HG03520 (cell line): ENCODE measurements around the gene SLC39A8.
"Not testable (repeated sequence)": the region's sequence is repeated elsewhere in the genome, so short reads cannot be mapped to it uniquely, and the experiment has no call there.

Experiments
- ATAC-seq: cut with Tn5 transposase; IDR thresholded peaks from one replicate; pipeline ENCODE4 v1.9.1; 2021; ENCODE audit warnings: mild to moderate bottlenecking, moderate library complexity; ENCODE audit not compliant: unreplicated experiment

SLC39A8 gene

GRCh38 chr4:102344954-102345794, at the start of gene SLC39A8:
Gene SLC39A8, minus strand, starts transcription at chr4:102345482. Its CDS starts 820 bp downstream, at chr4:102344662.
- ATAC-seq = peak; percentile 85

GRCh38 chr4:102392033-102392744, 46.9 kb upstream of the SLC39A8 start:
- no peak for ATAC-seq

- peak; percentile 93 for ATAC-seq
Measured at GRCh38 chr4:102390438-102390837, 45.2 kb upstream of the SLC39A8 start.

GRCh38 chr4:102388611-102389010, 43.3 kb upstream of the SLC39A8 start:
- no peak for ATAC-seq

- no peak for ATAC-seq
Measured at GRCh38 chr4:102387552-102388150, 42.4 kb upstream of the SLC39A8 start.

- ATAC-seq = no peak
Measured at GRCh38 chr4:102386966-102387365, 41.7 kb upstream of the SLC39A8 start.

GRCh38 chr4:102380253-102380652, 35.0 kb upstream of the SLC39A8 start:
- not testable (repeated sequence) for ATAC-seq

- no peak for ATAC-seq
Measured at GRCh38 chr4:102362922-102363432, 17.7 kb upstream of the SLC39A8 start.

GRCh38 chr4:102358128-102358527, 12.8 kb upstream of the SLC39A8 start:
- no peak for ATAC-seq

GRCh38 chr4:102357637-102358036, 12.4 kb upstream of the SLC39A8 start:
- not testable (repeated sequence) for ATAC-seq

GRCh38 chr4:102356562-102357202, 11.4 kb upstream of the SLC39A8 start:
- no peak for ATAC-seq

GRCh38 chr4:102355748-102356147, 10.5 kb upstream of the SLC39A8 start:
- ATAC-seq = no peak

- ATAC-seq = no peak
Measured at GRCh38 chr4:102354671-102355454, 9.6 kb upstream of the SLC39A8 start.

- no peak for ATAC-seq
Measured at GRCh38 chr4:102352781-102353180, 7.5 kb upstream of the SLC39A8 start.

GRCh38 chr4:102350634-102351033, 5.4 kb upstream of the SLC39A8 start:
- no peak for ATAC-seq

GRCh38 chr4:102348701-102349100, 3.4 kb upstream of the SLC39A8 start:
- no peak for ATAC-seq

- no peak for ATAC-seq
Measured at GRCh38 chr4:102345795-102346100, 466 bp upstream of the SLC39A8 start.

- peak; percentile 48 for ATAC-seq
Measured at GRCh38 chr4:102344520-102344953, 745 bp downstream of the SLC39A8 start.

GRCh38 chr4:102343964-102344519, 1.2 kb downstream of the SLC39A8 start:
- ATAC-seq = peak; percentile 34
